GM10266 (cell line): Measurements from ENCODE around the gene GUF1.

Experiments
- DNase-seq: peaks from one replicate; pipeline ENCODE4 v3.0.0; 2012; ENCODE audit errors: extremely low spot score
- CTCF ChIP-seq: IDR thresholded peaks from 2 replicates; pipeline ENCODE4 v1.5.1; 2012; ENCODE audit warnings: mild to moderate bottlenecking, low read depth; ENCODE audit not compliant: control insufficient read depth, insufficient read depth; ENCODE audit errors: missing control alignments

Gene GUF1

DNA sequence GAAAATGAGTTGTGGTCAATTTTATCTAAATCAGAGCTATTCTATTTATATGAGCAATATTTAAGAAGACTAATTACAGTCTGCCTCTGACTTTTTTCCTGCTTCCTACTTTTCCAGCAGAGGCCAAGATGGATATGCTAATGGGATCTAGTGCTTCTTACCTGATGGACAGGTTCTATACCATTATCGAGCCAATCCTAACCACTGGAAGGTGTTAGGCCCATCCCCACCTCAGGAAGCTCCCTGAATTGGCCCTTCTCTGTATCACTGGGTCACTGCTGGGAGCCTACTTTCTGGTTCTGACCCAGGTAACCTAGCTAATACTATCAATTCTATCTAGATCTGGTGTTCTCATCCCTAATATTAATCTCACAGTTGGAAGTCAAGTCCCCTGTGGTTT, 26.2 kb upstream of the GUF1 start:
- no peak for DNase-seq
- no peak for TF ChIP-seq CTCF

DNA sequence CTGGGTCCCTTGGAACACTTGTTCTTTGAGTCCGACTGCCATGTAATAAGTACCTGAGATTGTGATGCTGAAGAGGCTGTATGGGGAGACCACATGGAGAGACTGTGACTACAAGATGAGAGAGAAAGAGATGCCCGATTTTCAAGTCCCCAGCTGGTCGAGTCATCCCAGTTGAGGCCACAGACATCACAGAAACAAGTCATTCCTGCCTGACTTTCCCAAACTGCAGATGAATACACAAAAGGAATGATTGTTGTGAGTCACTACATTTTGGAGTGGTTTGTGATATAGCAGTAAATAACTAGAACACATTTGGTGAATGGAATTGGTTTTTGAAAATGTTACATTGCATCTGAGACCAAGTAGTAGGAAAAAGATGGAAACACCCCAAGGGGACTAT, 17.8 kb upstream of the GUF1 start:
- TF ChIP-seq CTCF, result no peak
- no peak for DNase-seq

DNA sequence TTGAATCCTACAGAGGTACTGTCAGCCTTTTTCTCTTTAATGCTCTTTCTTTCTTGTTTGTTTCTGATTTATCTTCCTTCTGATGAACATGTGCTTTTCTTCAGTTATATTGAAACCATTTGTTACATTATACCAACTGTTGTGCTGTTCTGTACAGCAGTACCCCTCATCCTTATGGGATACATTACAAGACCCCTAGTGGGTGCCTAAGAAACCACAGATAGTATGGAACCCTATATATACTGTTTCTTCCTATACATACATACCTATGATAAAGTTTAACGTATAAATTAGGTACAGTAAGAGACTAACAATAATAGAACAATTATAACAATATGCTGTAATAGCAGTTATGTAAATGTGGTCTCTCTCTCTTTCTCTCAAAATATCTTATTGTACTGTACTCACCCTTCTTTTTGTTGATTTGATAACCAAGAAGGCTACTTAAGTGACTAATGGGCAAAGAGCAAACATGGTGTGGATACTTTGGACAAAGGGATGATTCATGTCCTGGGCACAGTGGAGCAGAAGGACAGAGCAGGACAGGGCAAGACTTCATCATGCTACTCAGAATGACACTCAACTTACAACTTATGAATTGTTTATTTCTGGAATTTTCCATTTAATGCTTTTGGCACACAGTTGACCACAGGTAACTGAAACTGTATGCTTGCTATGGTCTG, 16.1 kb upstream of the GUF1 start:
- DNase-seq, result no peak
- TF ChIP-seq CTCF, result no peak

DNA sequence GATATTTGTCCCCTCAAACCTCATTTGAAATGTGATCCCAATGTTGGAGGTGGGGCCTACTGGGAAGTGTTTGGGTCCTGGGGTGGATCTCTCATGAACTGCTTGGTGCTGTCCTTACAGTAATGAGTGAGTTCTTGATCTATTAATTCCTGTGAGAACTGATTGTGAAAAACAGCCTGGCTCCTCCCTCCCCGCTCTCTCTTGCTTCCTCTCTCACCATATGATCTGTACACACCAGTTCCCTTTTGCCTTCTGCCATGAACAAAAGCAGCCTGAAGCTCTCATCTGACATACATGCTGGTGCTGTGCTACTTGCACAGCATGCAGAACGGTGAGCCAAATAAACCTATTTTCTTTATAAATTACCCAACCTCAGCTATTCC, 15.6 kb upstream of the GUF1 start:
- DNase-seq, result no peak
- no peak for TF ChIP-seq CTCF

GRCh38 chr4:44663539-44664263, 14.5 kb upstream of the GUF1 start:
- DNase-seq, result no peak
- no peak for TF ChIP-seq CTCF

- TF ChIP-seq CTCF, result no peak
- DNase-seq, result no peak
Measured at GRCh38 chr4:44668526-44668925, 9.7 kb upstream of the GUF1 start.

- no peak for TF ChIP-seq CTCF
- DNase-seq, result no peak
Measured at GRCh38 chr4:44670506-44671199, 7.6 kb upstream of the GUF1 start.
